Activated CD4-positive, CD25-positive, alpha-beta regulatory T cell treated with anti-CD3 and anti-CD28 coated beads, Interleukin-2, amount 50 U/mL, for 72 hours (primary cell): ENCODE results near the gene FMN2.

Experiments used
- DNase-seq: peaks from one replicate; pipeline ENCODE4 v3.0.0; 2021

Gene FMN2

DNA sequence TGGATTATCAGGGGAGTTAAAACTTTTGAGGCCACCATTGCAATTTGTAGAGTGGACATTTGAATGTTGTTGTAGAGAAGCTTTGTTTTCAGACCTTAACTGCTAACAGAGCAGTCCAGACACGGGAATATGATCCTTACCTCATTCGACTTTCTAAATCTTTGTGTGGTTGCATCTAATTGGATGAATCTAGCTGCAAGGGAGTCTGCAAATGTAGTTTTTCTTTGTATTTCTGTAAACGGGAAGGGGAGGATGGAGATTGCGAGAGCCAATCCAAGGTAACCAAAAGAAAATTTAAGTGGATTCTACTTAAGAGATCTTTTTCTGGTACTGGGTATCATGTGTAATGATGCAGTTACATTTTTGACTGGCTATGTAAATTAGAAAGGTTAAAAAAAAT lies 110.2 kb downstream of the FMN2 start:
- no peak for DNase-seq

DNA sequence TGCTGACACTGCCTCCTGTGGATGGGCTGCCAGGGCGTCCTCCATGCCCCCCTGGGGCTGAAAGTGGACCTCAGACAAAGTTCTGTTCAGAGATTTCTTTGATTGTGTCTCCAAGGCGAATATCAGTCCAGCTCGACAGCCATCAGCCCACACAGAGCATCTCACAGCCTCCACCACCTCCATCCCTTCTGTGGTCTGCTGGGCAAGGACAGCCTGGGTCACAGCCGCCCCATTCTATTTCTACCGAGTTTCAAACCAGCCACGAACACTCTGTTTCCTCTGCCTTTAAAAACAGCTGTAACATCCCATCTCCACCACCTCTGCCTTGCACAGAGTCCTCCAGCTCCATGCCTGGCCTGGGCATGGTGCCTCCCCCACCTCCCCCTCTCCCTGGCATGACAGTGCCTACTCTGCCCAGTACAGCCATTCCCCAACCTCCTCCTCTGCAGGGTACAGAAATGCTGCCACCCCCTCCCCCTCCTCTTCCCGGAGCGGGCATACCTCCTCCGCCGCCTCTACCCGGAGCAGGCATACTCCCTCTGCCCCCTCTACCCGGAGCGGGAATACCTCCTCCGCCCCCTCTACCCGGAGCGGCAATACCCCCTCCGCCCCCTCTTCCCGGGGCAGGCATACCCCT lies 115.5 kb downstream of the FMN2 start:
- DNase-seq, result no peak

DNA sequence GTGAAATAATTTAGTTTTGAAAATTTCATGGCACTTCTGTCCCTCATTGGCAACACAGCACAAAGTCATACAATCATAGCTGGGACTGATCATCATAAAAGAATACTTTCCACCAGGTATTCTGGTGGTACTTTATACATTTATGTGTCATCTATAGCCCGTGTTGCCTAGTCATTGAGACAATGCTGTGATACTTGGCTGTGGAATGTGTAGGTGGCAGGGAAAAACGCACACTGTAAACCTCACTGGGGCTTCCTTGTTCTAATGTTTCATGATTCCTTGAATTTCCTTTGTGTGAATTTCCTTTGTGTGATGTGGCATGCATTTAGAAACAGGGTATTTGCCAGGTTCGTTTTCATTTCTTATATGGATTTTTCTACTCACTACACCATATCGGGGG lies 118.3 kb downstream of the FMN2 start:
- DNase-seq, result no peak

DNA sequence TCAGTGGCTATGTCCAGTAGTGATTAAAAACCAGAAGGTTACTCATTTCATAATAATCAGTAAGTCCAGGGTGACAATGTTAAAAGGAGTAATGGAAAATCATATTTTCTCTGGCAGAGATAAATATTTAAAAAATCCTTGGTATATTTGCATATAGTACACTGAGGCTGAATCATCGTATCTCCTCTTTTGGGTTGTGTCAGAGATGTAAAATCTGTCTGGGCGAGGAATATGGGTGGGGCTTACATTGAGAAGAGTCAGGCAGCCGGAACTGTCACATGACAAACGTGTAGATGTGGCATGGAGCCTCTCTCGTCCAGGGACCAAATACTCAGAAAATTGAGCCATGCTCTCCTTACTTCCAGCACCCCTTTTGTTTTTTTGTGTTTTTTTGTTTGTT lies 120.9 kb downstream of the FMN2 start:
- DNase-seq, result no peak

DNA sequence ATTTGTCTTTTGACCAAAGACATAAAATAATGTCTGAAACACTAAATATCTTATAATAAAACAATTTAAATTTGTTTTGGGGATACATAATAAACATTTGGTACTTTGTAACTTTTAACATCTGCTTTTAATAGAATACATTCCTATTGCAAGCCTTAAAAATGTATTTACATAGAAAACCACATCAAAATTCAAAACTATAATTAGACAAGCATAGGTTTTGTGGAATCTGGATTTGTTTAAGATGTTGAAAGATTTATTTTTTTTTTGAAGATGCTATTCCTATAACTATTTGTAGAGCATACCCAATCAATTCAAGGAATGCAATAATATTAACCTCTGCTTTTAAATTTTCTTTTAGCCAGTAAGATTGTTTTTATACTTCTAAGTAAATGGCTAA lies 125.7 kb downstream of the FMN2 start:
- DNase-seq, result no peak

DNA sequence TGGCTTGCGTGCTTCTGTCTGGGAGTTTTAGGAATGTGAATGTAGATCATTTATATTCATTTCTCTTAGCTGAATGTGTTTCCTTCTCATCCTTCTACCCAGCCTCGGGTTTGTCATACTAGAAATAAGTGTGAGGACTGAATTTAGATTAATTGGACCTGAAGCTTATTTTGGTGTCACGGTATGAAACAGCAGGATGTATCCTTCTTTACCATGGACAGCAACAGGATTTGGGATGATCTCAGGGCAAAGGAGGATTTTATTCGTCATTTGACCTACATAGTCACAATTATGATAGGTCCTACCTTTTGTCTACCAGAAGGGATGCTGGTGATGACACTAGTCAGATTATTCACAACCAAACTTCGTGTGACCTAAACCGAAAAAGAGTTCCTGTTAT lies 127.4 kb downstream of the FMN2 start:
- DNase-seq, result no peak

DNA sequence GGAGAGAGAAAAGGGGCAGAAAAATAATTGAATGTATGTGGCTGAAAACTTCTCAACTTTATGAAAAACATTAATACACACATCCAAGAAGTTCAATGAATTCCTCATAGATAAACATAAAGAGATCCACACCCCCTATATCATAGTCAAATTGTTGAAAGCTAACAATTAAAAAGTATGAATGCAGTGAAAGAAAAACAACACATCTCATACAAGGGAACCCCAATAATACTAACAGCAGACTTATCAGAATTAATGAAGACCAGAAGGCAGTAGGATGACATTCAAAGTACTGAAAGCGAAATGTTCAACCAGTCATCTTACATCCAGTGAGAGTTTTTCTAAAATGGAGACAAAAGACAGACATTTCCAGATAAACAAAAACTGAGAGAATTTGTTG lies 134.4 kb downstream of the FMN2 start:
- DNase-seq, result no peak

DNA sequence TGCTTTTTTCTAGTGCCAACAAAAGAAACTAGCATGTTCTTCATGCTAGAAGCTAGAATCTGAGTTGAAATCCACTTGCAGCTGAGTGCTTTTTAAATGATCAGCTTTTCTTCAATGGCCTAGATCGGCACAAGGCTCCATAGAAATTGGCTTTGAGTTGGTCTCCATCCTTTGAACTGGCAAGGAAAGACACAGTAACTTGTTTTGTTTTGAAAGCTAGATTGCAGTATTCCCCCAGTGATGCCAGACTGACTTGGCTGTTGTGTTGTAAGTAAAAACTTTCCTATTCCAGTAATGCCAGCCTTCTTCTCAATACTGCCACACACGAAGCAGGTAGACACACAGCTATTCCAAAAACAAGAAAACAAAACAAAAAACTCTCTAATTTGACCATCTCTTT lies 139.1 kb downstream of the FMN2 start:
- DNase-seq, result no peak

DNA sequence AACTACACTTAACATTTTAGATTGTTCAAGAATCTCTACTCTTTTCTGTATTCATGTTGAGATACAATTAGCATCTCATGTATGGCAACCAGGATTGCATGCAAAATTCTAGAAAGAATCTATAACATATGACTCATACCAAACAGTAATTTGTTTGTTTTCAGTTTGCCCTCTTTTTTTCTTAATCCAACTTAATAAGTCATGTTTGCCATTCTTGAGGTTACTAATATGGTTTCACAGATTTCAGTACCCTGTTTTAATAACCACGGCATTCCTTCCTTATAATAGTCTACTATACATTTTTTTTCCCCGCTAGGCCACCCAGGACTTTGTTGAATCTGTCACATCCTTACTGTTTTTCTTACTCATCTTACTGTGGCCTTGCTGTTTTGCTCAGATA lies 140.8 kb downstream of the FMN2 start:
- DNase-seq, result no peak

DNA sequence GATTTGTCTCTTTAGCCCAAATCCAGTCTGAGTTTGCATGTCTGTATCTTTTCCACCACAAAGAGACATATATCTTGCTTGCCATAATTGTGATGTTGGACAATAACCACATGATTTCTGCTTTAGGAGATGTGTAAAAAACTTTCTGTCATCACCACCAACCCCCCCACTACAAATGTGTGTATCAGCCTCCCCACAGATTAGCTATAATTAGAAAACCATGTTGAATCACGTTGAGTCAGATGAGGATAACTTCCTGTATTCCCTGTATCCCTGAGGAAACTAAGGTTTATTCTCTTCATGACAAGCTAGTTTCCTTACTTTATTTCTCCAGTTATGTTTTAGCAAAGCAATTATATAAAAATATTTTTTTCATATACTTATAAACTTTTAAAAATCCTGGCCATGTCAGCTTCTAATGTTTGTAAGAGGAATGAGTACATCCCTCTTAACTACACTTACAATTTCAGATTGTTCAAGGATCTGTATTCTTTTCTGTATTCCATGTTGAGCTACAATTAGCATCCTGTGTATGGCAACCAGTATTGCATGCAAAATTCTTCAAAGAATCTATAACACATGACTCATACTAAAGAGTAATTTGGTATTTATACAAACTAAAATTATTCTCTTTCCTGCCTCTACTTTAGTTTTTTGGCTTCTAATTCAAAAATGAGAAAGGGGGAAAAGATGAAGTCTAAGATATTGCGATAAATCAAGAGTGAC lies 143.0 kb downstream of the FMN2 start:
- no peak for DNase-seq

DNA sequence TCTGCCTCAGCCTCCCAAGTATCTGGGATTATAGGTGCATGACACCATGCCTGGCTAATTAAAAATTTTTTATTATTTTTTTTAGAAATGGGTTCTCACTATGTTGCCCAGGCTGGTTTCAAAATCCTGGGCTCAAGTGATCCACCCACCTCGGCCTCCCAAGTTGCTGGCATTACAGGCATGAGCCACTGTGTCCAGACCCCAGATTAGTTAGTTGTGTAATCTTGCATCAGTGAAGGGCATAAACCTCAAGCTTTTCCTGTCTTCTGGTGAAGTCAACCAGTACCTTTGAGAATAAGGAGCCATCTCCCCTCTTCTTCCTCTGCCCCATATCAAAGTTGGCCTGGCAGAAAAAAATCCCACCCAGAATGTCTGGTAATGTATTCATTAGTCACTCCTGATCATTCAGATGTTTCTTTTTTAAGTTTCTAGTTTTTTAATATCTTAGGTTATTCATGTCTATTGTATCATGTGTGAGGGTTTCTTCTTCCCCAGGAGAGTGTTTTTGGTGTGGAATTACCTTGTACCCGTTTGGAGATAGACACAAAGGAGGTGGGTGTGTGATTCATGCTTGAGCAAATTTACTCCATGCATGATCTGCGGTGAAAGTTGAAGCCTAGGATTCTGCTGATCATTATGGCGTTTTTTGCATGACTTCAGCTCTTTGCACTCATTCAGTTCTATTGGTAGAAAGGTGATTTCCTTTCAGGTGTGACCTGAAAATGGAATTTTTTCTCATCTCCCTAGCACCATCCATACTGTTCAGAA lies 144.0 kb downstream of the FMN2 start:
- no peak for DNase-seq

DNA sequence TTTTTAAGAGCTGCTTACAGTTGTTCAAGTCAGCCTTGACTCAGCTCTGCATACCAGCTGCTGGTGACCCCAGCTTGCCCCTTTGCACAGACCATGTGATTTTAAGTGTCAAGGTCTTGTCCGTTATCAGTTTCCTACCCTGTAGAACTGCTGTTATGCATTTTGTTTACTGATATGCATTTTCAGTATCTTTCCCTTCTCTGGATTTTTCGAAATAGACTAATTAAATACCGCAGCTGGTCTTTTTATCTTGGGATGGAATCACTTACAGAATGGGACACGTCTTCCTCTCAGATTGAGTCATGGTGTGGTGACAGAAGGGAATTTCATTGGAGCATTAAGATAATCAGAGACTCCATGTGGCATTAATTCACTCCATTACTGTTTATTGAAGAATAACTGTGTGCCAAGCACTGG lies 145.6 kb downstream of the FMN2 start:
- DNase-seq, result no peak

DNA sequence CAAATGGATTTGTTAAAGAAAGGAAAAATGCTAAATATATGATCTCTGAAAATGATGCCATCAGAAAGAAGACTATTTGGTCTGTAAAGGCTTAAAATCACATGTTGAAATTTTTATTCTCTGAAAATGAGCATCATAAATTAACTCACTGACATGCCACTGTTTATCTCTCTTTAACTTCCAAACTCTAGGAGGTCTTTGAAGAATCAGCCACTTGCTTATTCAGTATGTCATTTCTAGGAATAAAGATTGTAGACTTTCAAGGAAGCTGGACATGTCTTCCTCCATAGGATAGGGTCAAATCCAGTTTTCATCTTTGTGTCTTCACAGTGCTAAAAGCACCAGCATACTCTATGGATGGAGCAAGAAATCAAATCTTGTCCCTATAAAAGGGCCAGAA lies 147.6 kb downstream of the FMN2 start:
- DNase-seq, result no peak

DNA sequence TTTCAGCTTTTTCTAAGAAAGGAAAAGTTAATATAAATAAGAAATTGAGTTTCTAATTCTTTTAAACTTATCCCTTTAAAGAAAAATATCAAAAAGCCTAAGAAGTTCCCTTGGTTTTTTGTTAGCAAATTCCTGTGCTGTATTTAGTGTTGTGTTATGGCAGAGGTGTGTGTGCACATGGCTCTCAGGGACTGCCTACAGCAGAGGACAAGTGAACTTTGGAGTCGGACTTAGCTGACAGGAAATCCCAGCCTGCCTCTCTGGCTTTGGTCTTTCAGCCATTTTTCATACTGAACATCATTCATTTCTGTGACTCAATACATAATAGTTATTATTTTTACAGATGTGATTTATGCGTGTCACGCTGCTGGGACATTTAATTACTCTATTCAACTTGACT lies 149.6 kb downstream of the FMN2 start:
- no peak for DNase-seq

DNA sequence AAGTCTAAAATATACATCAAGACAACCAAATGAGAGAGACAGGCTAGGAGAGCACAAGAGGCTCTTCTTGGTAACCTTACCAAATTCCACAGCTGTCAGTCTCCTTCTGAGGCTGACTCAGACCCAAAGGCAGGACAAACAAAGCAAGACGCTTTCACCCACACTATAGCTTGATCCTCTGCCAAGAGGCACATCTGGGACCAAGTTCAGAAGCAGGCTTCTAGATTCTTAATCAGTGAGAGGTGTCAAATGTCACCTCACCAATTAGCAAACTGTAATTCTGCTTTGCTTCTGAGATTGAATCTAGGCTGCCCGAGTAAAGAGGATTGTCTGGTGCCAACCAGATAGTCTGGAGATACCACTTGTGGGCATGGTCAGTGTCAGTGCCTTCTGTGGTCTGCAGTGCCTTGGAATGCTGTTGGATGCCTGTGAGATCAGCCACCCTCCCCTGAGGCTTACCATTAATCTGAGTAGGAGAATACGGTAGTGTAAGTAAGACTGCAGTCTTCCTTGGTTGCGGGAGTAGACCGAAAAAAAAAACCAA lies 151.0 kb downstream of the FMN2 start:
- DNase-seq, result no peak

DNA sequence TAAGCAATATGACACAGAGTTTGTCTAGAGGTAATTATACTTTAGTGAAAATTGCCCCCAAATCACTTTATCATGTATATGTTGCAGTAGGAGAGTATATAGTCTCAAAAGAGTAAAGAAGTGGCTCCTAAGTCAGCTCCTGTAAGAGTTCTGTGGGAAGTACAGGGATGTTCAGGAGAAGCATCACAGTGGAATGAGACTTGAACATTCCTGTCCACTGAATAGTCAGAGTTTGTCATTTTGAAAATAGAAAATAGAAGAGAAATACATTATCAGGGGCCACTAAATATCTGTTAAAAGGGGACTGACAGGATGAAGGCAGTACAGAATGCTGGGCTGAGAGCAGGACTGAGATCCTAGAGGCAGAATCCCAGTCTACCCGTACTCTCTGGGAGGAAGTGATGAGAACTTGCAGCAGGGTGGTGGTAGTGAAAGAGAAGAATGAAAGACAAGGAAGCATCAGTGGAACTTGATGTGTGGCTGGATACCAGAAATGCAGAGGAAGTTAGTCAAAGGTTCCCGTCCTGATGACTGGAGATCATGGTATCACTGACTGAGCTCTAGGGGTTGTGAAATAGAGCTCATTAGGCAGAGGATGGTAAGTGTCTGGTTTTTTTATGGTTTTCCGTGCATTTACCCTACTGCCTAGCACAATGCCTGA lies 153.4 kb downstream of the FMN2 start:
- no peak for DNase-seq

DNA sequence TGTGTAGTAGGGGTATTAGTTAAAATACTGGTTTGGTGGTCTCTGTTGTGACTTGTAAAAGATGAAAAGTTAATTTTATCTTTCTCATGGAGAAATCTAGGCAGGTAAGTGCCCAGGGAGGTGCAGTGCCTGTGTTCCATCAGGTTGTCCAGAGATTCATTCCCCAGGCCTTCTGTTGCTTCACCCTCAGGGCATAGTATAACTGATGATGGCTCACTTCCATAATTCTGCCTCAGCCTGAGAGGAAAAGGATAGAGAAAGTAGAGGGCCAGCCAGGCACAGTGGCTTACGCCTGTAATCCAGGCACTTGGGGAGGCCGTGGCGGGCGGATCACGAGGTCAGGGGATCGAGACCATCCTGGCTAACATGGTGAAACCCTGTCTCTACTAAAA lies 153.9 kb downstream of the FMN2 start:
- no peak for DNase-seq

DNA sequence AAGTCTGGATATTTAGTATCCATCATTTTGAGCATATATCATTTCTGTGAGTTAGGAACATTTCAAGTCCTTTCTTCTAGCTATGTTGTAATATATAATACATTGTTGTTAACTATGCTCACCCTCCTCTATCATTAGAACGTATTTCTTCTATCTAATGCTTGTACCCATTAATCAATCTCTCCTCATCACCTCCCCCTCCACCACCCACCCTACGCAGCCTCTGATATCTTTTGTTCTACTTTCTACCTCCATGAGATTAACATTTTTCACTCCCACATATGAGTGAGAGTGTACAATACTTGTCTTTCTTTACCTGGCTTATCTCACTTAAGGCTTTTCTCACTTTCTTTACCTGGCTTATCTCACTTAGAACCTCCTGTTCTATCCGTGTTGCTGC lies 156.2 kb downstream of the FMN2 start:
- DNase-seq, result no peak

DNA sequence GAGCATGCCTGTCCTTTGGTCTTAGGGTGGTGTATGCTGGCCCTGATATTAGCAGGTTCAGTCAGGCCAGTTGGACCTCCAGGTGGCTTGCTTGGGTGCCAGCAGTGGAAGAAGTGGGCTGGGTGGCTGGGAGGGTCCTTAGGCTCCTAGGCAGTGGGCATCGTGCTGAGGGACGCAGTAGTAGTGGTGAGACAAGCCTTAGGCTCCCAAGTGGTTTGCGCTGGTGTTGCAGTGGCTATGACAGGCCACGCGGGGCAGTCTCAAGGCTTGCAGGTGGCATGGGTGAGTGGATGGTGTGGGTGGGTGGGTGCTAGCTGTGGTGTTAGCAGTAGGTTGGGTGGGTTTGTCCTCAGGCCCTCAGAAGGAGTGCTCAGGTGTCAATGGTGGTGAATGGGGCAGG lies 162.3 kb downstream of the FMN2 start:
- no peak for DNase-seq

DNA sequence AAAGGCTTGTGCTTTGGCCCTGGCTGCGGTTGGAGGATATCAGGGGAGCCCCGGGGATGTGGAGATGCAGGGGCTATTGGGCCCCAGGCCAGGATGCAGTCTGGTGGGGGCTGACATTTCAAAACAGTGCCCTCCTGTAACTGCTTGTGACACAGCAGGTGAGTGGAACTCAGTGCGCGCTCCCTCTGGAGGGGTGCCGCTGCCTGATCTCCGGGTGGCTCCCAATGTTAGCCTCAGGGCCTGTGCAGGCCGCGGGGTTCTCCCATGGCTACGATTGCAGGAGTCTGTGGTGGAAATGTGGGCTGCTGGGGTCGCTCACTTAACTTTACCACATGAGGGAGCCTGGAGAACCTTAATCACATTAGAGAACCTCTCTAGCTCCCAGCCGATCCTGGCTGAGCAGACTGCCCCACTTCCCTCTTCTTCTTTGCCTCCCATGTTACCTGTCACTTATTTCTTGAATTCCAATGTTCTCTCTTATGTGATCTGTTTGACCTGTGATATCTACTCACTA lies 163.2 kb downstream of the FMN2 start:
- DNase-seq, result no peak

DNA sequence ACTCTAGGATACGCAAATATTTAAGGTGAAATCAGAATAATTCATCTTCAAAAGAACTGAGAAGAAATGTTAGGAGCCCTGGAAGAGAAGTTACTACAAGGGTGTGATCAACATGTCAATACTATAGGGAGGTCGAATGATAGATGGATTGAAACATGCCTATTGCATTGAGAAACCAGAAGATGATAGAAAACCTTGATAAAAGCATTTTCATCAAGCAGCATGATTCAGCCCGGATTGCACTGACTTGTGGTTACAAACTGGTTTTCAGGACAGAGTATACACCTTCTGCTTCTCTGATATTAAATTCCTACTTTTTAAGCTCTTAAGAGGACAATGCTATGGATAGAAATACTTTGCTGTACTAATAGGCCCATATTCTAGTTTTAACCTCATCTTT lies 164.2 kb downstream of the FMN2 start:
- DNase-seq, result no peak

DNA sequence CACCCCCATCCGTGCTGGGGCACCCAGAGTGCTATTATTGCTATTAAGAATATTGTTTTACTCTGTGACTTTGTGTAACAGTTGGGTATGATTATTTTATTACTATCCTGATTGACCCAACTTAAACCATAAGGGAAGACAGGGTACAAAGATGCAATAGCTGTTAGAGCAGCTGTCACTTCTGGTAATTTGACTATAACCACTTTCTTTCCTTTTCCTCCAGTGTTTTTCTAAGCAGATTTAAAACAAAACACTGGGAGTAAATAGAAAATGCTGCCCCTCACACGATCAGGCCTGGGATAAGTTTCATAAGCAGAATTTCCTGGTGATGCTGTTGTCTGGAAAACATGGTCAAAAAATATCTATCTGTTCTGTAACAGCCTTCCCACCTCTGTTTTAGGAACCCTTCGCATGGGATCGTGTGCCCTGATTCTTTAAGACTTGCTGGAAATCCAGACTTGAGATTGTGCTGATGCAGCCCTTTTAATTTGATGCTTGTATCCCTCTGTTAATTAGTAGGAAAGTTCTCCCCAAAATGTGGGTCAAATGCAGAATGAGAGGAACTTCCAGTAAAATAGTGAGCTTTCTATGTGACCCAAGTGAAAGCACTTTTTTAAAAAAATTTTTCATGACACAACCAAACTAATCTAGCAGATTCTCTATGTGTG lies 165.3 kb downstream of the FMN2 start:
- DNase-seq, result no peak

DNA sequence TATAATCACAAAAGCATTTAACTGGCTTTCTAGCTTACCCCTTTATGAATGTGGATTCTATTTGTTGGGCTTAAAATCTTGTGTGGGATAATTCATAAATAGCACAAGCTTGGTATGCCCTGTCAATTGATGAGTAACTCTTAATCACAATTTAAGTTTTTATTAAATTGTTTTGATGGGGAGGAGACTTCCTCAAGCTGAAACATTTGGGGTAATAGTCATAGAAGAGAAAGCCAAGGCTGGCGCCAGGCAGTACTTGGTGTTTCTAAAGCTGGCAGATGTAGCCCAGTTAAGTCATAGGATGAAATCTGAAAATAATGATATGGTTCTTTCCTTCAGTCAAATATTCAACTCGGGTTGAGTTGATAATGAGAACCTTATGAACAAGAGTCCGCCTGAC lies 167.2 kb downstream of the FMN2 start:
- no peak for DNase-seq
